B cell (primary cell): ENCODE measurements around the gene MESD. TPM values are rescaled to one million over a fixed set of nuclear protein-coding genes. Genes with fewer than 3 reads are reported as not detected.

Experiments used
- ATAC-seq: fragments of 200-7000 bp; cut with Tn5 transposase; one replicate; pipeline ENCODE4 v1.10.0; 2021; ENCODE audit warnings: low read depth, mild to moderate bottlenecking, moderate number of reproducible peaks, moderate library complexity
- CTCF ChIA-PET: fragments of 350-600 bp; sonication (Branson Sonifier 250); formaldehyde crosslinking; loops from one replicate; lab custom pipeline; 2021; ENCODE audit warnings: antibody characterized with exemption, inconsistent platforms; lab: Charles Lee
- POLR2A ChIA-PET: fragments of 350-600 bp; sonication (Branson Sonifier 250); formaldehyde crosslinking; loops from one replicate; lab custom pipeline; 2021; ENCODE audit warnings: antibody characterized with exemption; lab: Charles Lee
- DNase-seq: peaks from one replicate; pipeline ENCODE4 v3.0.0; 2013
- H2AFZ ChIP-seq: 2 replicates; pipeline ENCODE4 v1.6.1; 2012; ENCODE audit warnings: mild to moderate bottlenecking, low read depth, low read length; ENCODE audit not compliant: insufficient read depth, poor library complexity, severe bottlenecking
- H3K27ac ChIP-seq, 2 donors: 1 replicate in 1 of 2; 2 replicates in 1 of 2; pipeline ENCODE4 v1.5.1; 2012 to 2013; ENCODE audit warnings: low read length in 2 of 2, mild to moderate bottlenecking in 2 of 2, moderate library complexity in 1 of 2
- H3K27me3 ChIP-seq, 4 experiments: fragments of 200-600 bp in 1 of 4; sonication (generic) in 1 of 4; replicated peaks in 1 of 4; 1 replicate in 2 of 4; 2 replicates in 2 of 4; pipeline versions ENCODE4 v1.6.1 to v1.7.0; 2013 to 2016; ENCODE audit warnings: low read length in 3 of 4, mild to moderate bottlenecking in 2 of 4, mixed read lengths in 1 of 4, moderate library complexity in 1 of 4; ENCODE audit not compliant: insufficient read depth in 4 of 4, control insufficient read depth in 3 of 4; ENCODE audit errors: control extremely low read depth in 1 of 4
- H3K36me3 ChIP-seq, 2 experiments: replicated peaks in 1 of 2; 1 replicate in 1 of 2; 2 replicates in 1 of 2; pipeline versions ENCODE4 v1.6.1 to v1.7.1; 2013; ENCODE audit warnings: low read length in 1 of 2; ENCODE audit not compliant: insufficient read depth in 2 of 2, control insufficient read depth in 1 of 2; ENCODE audit errors: control extremely low read depth in 1 of 2, extremely low read depth in 1 of 2
- H3K4me1 ChIP-seq, 2 donors: fragments of 200-600 bp in 1 of 2; sonication (generic) in 1 of 2; 1 replicate in 1 of 2; 2 replicates in 1 of 2; pipeline versions ENCODE4 v1.5.1 to v1.6.1; 2013 to 2017; ENCODE audit warnings: low read length in 2 of 2; ENCODE audit not compliant: control insufficient read depth in 2 of 2, insufficient read depth in 2 of 2
- H3K4me2 ChIP-seq: replicated peaks from 2 replicates; pipeline ENCODE3; 2012; ENCODE audit warnings: mild to moderate bottlenecking, low read depth, low read length; ENCODE audit not compliant: poor library complexity, severe bottlenecking
- H3K4me3 ChIP-seq, 5 experiments: fragments of 200-600 bp in 1 of 5; sonication (generic) in 1 of 5; 1 replicate in 3 of 5; 2 replicates in 2 of 5; pipeline versions ENCODE4 v1.5.1 to v1.7.0; 2011 to 2016; ENCODE audit warnings: low read length in 4 of 5, mild to moderate bottlenecking in 4 of 5, low read depth in 2 of 5, control low read depth in 1 of 5, moderate library complexity in 1 of 5; ENCODE audit not compliant: insufficient read depth in 1 of 5; ENCODE audit errors: control extremely low read depth in 1 of 5, extremely low read depth in 1 of 5
- H3K79me2 ChIP-seq: fragments of 200-600 bp; sonication (generic); one replicate; pipeline ENCODE4 v1.6.0; 2016; ENCODE audit warnings: low read length; ENCODE audit not compliant: control insufficient read depth, insufficient read depth
- H3K9ac ChIP-seq: fragments of 200-600 bp; sonication (generic); 2 replicates; pipeline ENCODE4 v1.6.1; 2017; ENCODE audit warnings: mild to moderate bottlenecking, low read length, moderate library complexity
- H3K9me3 ChIP-seq, 3 donors: one replicate each; pipeline versions ENCODE4 v1.6.1 to v1.7.1; 2013; ENCODE audit warnings: low read length in 2 of 3; ENCODE audit not compliant: control insufficient read depth in 2 of 3, insufficient read depth in 1 of 3; ENCODE audit errors: control extremely low read depth in 1 of 3
- H4K20me1 ChIP-seq: 2 replicates; pipeline ENCODE4 v1.6.0; 2012; ENCODE audit warnings: mild to moderate bottlenecking, low read length; ENCODE audit not compliant: insufficient read depth, control insufficient read depth, poor library complexity, severe bottlenecking
- H3K27ac Mint-ChIP-seq: one replicate; pipeline ENCODE4 v1.8.0; 2021; ENCODE audit warnings: mixed read lengths
- H3K27me3 Mint-ChIP-seq: one replicate; pipeline ENCODE4 v1.8.0; 2021; ENCODE audit warnings: mixed read lengths
- H3K4me1 Mint-ChIP-seq: one replicate; pipeline ENCODE4 v1.8.0; 2021; ENCODE audit warnings: mixed read lengths
- H3K4me3 Mint-ChIP-seq: one replicate; pipeline ENCODE4 v1.8.0; 2021; ENCODE audit warnings: mixed read lengths
- H3K9me3 Mint-ChIP-seq: one replicate; pipeline ENCODE4 v1.8.0; 2022; ENCODE audit warnings: mixed read lengths; ENCODE audit not compliant: insufficient read depth
- EZH2 ChIP-seq: IDR thresholded peaks from 2 replicates; pipeline ENCODE4 v1.6.1; 2012; ENCODE audit warnings: borderline replicate concordance, low read depth, mild to moderate bottlenecking, moderate library complexity, low read length; ENCODE audit not compliant: insufficient read depth, poor library complexity, severe bottlenecking
- WGBS: methylation state at CpG from one replicate; pipeline ENCODE4 v1.1.5; 2013; ENCODE audit warnings: missing lambda C conversion rate; ENCODE audit not compliant: insufficient coverage; 5-methylcytosine and 5-hydroxymethylcytosine counted together
- intact Hi-C: fragments of 100-400 bp; cut with micrococcal nuclease; formaldehyde crosslinking; loops from one replicate; pipeline ENCODE4 v1.10.0; 2022
- polyA plus RNA-seq: library from polyadenylated mRNA; depleted of rRNA; stranded (reverse); fragments of >200 nt; gene quantifications from 2 replicates; pipeline ENCODE4 v1.2.3, GENCODE V29; 2012
- total RNA-seq, 2 donors: library from RNA; stranded (reverse); fragments of 120-200 nt in 1 of 2; gene quantifications; 1 replicate in 1 of 2; 2 replicates in 1 of 2; pipeline versions ENCODE4 v1.2.3 to v1.2.4, GENCODE V29; 2013 to 2022
- TF ChIP-seq, protein P1 (sequence below): fragments of 200-600 bp; IDR thresholded peaks from one replicate; pipeline ENCODE4 v1.8.0; 2022; ENCODE audit warnings: antibody characterized with exemption, mild to moderate bottlenecking

Gene MESD
- total and polyA plus RNA-seq, 2 donors (not counting 1 experiment from before 2014, with no cell fraction given), result 7.9 to 35.3 TPM

DNA sequence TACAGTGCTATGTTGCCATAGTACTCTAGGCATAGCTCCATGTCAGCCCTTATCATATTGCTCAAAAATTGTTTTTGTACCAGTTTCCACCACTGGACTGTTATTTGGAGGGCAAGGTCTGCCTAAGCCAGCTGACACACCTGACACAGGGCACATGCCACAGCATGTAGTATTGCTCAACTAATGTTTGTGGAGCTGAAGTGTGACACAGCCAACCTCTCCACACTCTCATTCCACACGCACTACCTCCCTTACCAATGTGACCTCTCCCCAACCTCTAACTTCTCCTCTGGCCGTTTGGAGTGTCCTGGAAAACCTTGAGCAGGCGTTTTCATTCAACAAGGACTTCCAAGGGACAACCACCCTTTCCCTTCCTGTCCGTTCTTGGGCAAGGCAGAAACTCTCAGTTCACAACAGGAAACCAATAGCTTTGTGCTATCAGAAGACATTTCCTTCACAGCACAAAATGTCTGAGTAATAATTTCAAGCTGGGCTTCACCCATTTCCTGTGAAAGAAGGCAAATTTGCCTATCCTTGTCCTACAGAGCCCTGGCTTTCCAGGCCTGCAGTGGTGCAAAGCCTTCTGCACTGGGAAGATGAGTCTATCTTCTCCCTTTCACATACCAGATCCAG is 49.5 kb upstream of the MESD start:
- ATAC-seq (no peak), DNase-seq (no peak)
- Histone ChIP-seq H4K20me1 (no peaks in the 10 kb centered on the region), H3K9me3 (peaks cover 0 to 1% (median 0%) of the 10 kb centered on the region in 3 donors), H3K27ac (no peak overlapping the region), H3K9ac (no peak overlapping the region), H2AFZ (no peak overlapping the region), H3K27me3 (no peaks in the 10 kb centered on the region), H3K4me3 (no peak overlapping the region), H3K79me2 (no peaks in the 10 kb centered on the region), H3K4me2 (no peak overlapping the region), H3K36me3 (no peaks in the 10 kb centered on the region), H3K4me1 (no peaks in the 10 kb centered on the region)
- Mint-ChIP-seq H3K27me3 (no peaks in the 10 kb centered on the region), H3K4me1 (no peaks in the 10 kb centered on the region), H3K4me3 (no peak overlapping the region), H3K27ac (no peak overlapping the region), H3K9me3 (no peaks in the 10 kb centered on the region)
- TF ChIP-seq, protein P1, sequence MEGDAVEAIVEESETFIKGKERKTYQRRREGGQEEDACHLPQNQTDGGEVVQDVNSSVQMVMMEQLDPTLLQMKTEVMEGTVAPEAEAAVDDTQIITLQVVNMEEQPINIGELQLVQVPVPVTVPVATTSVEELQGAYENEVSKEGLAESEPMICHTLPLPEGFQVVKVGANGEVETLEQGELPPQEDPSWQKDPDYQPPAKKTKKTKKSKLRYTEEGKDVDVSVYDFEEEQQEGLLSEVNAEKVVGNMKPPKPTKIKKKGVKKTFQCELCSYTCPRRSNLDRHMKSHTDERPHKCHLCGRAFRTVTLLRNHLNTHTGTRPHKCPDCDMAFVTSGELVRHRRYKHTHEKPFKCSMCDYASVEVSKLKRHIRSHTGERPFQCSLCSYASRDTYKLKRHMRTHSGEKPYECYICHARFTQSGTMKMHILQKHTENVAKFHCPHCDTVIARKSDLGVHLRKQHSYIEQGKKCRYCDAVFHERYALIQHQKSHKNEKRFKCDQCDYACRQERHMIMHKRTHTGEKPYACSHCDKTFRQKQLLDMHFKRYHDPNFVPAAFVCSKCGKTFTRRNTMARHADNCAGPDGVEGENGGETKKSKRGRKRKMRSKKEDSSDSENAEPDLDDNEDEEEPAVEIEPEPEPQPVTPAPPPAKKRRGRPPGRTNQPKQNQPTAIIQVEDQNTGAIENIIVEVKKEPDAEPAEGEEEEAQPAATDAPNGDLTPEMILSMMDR, result no peak
- no peak for TF ChIP-seq EZH2
- intact Hi-C loops, result no loop called here
- ChIA-PET POLR2A (no interaction called here), CTCF (interaction anchor here (2.0 to 2.1 kb wide), 2 partner anchors 69 to 227 kb away, joined by 5 read pairs; no protein-coding TSS in a partner anchor)
- 47% methylated on average over 4 of the region's 4 CpGs for WGBS

DNA sequence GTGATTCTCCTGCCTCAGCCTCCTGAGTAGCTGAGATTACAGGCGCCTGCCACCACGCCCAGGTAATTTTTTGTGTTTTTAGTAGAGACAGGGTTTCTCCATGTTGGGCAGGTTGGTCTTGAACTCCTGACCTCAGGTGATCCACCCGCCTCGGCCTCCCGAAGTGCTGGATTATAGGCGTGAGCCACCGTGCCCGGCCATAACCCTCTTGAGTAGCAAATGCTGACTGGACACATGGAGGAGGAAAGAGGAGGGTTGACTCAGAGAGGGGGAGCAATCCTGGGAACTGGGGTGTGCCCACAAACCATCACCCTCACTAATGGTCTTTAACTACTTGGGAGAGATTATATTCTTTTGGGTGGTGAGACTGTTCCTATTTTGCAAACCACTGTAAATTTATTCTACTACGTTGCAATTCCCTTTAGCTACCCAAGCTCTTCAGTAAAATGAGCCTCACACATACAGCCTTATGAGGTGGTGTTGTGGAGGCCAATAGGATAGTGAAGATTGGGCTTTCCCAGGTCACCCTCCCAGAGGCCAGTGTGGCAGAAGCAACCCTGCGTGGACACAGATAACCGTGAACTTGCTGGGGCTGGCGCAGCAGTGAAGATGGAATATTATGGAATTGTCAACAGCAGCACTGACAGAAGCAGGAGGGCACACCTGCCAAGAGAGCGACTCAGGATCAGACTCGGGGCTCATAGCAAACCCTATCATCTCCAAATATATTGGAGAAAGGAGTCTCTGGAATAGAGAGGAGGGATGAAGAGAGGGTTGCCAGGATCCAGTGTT is 48.5 kb upstream of the MESD start:
- H3K27me3 Mint-ChIP-seq, result no peaks in the 10 kb centered on the region
- no peaks in the 10 kb centered on the region for H3K4me1 Mint-ChIP-seq

More for the DNA sequence above, 48.5 kb upstream of the MESD start:
- DNase-seq (no peak), ATAC-seq (no peak)
- H3K9me3 ChIP-seq, result peaks cover 0 to 1% (median 0%) of the 10 kb centered on the region in 3 donors
- H3K27ac Mint-ChIP-seq, result no peak overlapping the region
- intact Hi-C loops, result no loop called here
- H3K9ac ChIP-seq, result no peak overlapping the region
- no peak overlapping the region for H3K27ac ChIP-seq
- H3K9me3 Mint-ChIP-seq, result no peaks in the 10 kb centered on the region
- no peaks in the 10 kb centered on the region for H3K27me3 ChIP-seq
- no peaks in the 10 kb centered on the region for H4K20me1 ChIP-seq
- TF ChIP-seq, protein P1, result no peak
- no peaks in the 10 kb centered on the region for H3K4me1 ChIP-seq
- H3K4me2 ChIP-seq, result no peak overlapping the region
- ChIA-PET POLR2A (no interaction called here), CTCF (interaction anchor here (2.0 to 2.1 kb wide), 2 partner anchors 68 to 228 kb away, joined by 5 read pairs; no protein-coding TSS in a partner anchor)
- no peak overlapping the region for H3K4me3 Mint-ChIP-seq
- no peak overlapping the region for H3K4me3 ChIP-seq
- WGBS, result 97% methylated on average over 4 of the region's 14 CpGs
- no peaks in the 10 kb centered on the region for H3K36me3 ChIP-seq
- H2AFZ ChIP-seq, result no peak overlapping the region
- no peaks in the 10 kb centered on the region for H3K79me2 ChIP-seq
